Measurements from ENCODE around the gene SLC9A4.

SLC9A4 gene

DNA sequence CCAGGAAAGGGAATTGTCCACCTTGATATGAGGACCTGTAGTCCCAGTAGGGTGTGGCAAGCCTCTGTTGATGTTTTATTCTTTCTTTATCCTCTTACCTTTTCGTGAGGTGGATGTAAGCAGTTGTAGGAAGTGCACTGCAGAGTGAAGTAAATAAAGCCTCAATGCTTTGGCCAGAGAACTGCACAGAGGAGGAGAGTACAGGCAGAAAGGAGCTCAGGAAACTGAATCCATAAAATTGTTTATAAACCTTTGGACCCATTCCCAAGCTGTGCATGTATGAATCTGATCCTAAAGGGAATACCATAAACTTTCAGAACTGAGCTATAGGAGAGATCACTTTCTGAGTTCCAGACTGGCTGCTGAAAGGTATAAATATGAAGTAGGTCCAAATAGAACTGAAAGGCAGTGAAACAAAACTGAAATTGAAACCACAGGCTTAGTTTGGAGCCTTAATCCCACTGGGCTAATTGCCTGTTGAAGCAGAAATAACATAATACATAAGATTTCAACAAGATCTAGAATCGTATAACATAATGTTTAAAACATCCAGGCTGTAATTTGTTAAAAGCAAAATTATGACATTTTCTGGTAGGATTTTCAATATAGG, 17.9 kb upstream of the SLC9A4 start:
- no peak for DNase-seq

- no peak for DNase-seq
These were observed 12.6 kb upstream of the SLC9A4 start for GRCh38 chr2:102460467-102460866.

GRCh38 chr2:102461188-102461587, 11.8 kb upstream of the SLC9A4 start:
- DNase-seq = no peak

- no peak for DNase-seq
These were observed 9.9 kb upstream of the SLC9A4 start for GRCh38 chr2:102463160-102463559.

DNA sequence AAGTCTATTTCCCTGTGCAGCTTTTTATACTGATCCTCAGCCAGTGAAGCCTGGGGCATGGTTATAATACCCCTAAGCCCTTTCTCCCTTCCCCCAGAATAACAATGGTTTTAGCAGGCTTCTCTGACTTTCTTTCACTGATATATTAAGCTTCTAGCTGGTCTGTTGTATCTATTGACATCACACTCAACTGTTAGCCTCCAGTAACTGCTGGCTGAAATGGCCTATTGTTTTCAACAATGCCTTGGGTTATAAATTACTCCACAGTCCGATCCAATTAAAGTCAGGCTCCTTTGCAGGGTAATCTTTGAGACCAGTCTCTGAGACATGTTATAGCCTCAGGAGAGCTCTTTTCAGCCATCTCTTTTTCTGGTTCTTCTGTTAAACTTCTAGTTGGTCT, 2.9 kb upstream of the SLC9A4 start:
- DNase-seq = no peak

- no peak for DNase-seq
These were observed 605 bp downstream of the SLC9A4 start for GRCh38 chr2:102473631-102474030.

- no peak for DNase-seq
These were observed 1.8 kb downstream of the SLC9A4 start for GRCh38 chr2:102474785-102475184.

DNA sequence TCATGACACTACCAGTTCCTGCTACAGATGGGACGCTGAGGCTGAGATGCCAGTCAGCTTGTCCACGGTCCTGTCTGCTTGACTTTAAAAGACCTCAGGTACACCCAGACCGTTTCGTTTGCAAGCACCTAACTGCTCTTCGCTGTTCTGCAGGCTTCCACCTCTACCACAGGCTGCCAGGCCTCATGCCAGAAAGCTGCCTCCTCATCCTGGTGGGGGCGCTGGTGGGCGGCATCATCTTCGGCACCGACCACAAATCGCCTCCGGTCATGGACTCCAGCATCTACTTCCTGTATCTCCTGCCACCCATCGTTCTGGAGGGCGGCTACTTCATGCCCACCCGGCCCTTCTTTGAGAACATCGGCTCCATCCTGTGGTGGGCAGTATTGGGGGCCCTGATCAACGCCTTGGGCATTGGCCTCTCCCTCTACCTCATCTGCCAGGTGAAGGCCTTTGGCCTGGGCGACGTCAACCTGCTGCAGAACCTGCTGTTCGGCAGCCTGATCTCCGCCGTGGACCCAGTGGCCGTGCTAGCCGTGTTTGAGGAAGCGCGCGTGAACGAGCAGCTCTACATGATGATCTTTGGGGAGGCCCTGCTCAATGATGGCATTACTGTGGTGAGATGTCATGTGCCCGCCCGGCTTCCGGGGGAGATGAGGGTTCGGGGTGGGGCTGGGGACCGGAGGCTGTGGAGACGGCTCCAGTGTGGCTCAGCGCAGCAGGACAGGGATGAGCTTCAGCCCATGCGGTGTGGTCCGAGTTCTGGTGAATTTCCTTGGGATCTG, 5.9 kb downstream of the SLC9A4 start:
- DNase-seq = no peak

DNA sequence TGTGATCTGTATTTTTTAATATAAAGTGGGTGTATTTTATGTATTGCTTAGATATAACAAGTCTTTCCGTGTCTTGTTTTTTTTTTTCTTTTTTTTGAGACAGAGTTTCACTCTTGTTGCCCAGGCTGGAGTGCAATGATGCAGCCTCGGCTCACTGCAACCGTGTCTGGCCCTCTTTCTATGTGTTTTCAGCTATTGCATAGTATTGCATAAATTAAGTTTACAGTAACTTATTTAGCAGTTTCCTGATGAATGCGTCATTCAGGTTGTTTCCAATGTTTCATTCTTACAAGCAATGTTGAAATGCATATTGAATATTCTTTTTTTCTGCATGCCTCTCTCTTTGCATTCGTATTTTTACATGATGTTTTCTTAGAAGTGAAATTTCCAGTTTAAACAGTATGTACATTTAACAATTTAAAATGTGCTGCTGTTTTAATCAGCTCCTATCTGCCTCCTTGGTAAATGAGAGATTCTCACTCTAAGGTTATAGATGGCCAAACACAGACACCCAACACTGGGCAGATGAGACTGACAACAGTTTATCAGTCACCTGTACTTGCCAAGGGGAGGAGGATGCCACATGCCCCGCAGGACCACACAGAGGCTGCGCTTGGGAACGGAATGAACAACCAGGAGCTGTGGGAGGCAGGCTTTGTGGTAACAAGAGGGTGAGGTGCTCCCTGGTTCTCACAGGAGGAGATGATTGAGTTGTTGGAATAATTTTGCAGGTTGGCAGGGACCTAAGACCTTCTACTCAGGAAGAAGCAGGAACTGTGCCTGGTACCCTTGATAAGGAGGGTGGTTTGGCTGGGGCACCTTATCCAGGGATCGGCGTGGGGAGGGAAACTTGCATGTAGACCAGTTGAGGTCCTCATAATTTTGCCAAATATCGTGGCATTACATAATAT, 7.5 kb downstream of the SLC9A4 start:
- no peak for DNase-seq

- no peak for DNase-seq
These were observed 8.9 kb downstream of the SLC9A4 start for GRCh38 chr2:102481931-102482330.

DNA sequence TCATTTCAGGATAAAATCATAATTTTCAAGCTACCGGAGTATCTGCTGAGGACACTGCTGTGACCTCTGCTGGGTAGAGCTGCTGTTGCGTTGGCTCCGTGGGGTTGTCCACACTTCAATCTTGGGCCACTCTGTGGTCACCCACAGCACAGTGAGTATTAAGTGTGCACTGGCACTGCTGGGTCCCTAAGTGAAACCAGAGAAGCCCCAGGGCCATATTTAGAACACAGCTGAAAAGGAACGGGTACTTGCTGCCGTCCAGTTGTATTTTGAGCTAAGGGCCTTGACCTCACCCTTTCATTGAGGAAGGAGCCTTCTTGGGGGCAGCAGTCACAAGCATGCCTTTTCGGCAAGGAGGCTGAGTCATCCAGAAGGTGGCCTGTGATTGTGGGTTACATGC, 10.1 kb downstream of the SLC9A4 start:
- DNase-seq = no peak

GRCh38 chr2:102484310-102485061, 11.5 kb downstream of the SLC9A4 start:
- no peak for DNase-seq

DNA sequence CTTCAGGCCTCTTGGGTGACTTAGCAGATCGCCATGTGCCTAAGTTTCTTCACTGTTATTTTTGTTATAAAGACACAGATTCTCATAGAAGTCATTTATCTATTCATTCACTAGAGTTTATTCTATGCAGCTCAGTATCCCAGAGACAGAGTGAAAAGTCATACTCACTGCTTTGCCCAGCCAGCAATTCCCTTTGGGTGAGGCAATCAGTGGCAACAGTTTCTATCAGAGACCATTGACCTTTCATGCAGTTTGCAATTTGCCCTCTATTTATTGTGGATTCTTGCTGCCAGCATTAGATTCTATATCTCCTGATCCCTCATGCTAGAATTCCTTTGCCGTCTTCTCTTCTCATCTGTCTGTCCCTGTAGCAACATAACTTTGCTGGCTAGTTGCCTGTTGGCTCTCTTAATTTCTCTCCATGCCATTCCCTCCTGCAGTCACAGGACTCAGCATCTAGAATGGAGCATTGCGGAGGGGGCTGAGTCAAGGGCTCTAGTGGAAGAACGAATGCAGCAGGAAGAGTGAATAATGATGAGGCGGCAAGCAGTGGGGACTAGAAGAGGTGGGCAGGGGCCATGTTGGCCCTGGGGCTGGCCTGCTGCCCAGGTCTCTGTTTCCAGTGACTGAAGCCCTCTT, 12.2 kb downstream of the SLC9A4 start:
- DNase-seq = no peak

- DNase-seq = no peak
These were observed 14.1 kb downstream of the SLC9A4 start for GRCh38 chr2:102486941-102487702.

GRCh38 chr2:102487761-102488462, 14.9 kb downstream of the SLC9A4 start:
- DNase-seq = no peak

DNA sequence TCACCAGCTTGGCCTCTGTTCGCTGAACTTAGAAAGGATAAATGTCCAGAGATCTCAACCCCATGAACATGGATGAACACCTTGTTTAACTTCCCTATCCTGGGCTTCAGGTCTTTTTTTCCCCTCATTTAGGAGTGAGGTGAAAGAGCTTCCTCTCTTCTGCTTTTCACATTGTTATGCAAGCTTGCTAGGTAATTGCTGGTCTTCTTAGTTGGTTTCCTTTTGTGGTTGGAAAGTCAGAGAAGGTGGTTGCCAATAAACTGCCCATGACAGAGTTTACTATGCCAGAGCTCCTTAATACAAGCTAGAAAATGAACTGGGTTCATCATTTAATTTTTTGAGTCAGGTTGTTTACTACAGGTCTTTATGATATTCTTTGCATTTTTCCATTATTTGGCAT, 16.6 kb downstream of the SLC9A4 start:
- DNase-seq = no peak

GRCh38 chr2:102492006-102492405, 19.0 kb downstream of the SLC9A4 start:
- no peak for DNase-seq

- no peak for DNase-seq
These were observed 21.5 kb downstream of the SLC9A4 start for GRCh38 chr2:102494570-102494969.

DNA sequence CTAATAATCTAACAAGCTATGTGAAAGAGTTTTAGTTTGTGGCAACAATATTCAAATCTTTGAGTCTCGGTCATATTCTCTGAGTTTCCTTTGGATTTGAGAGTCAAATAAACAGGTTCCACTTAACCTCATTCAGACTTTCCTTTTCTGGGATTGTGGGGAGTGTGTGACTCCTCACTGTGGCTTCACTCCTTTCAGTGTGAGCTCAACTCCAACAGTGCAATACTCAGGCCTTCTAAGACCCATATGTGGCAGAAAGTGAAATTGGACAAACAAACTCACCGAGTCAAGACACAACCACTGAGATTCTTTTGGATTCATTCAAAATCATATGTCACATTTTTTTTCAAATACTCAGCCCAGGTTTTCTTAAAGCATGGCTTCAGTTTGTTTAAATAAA, 25.4 kb downstream of the SLC9A4 start:
- DNase-seq = no peak

- DNase-seq = no peak
These were observed 26.5 kb downstream of the SLC9A4 start for GRCh38 chr2:102499558-102499957.

GRCh38 chr2:102502576-102502975, 29.6 kb downstream of the SLC9A4 start:
- no peak for DNase-seq

Data from DMS153 (cell line).